OCI-LY1 (cell line): ENCODE data around the gene EWSR1.

Experiments
- H2AFZ ChIP-seq: fragments of 200-600 bp; sonication (generic), shearing (Covaris generic); 2 replicates; pipeline ENCODE4 v1.6.0; 2014; ENCODE audit warnings: antibody characterized with exemption, mild to moderate bottlenecking, low read length
- H3F3A ChIP-seq: fragments of 200-600 bp; sonication (generic), shearing (Covaris generic); 2 replicates; pipeline ENCODE4 v1.6.0; 2014; ENCODE audit warnings: mild to moderate bottlenecking, antibody characterized with exemption, low read length, moderate library complexity; ENCODE audit not compliant: insufficient read depth
- H3K27ac ChIP-seq: fragments of 200-600 bp; sonication (generic); 2 replicates; pipeline ENCODE4 v1.5.1; 2014; ENCODE audit warnings: low read length, mixed run types, mild to moderate bottlenecking, low read depth; ENCODE audit not compliant: poor library complexity, severe bottlenecking
- H3K27me3 ChIP-seq: fragments of 200-600 bp; sonication (generic); 2 replicates; pipeline ENCODE4 v1.6.0; 2014; ENCODE audit warnings: antibody characterized with exemption, mild to moderate bottlenecking, low read length, moderate library complexity; ENCODE audit not compliant: insufficient read depth
- H3K36me3 ChIP-seq: fragments of 200-600 bp; sonication (generic); 2 replicates; pipeline ENCODE4 v1.6.1; 2014; ENCODE audit warnings: mild to moderate bottlenecking, antibody characterized with exemption, low read length, moderate library complexity, mixed read lengths; ENCODE audit not compliant: insufficient read depth
- H3K4me1 ChIP-seq: fragments of 200-600 bp; sonication (generic); 2 replicates; pipeline ENCODE4 v1.5.1; 2014; ENCODE audit warnings: mild to moderate bottlenecking, low read length, moderate library complexity; ENCODE audit not compliant: insufficient read depth, severe bottlenecking
- H3K4me2 ChIP-seq: fragments of 200-600 bp; sonication (generic), shearing (Covaris generic); 2 replicates; pipeline ENCODE4 v1.6.1; 2014; ENCODE audit warnings: low read length
- H3K4me3 ChIP-seq: fragments of 200-600 bp; sonication (generic); 2 replicates; pipeline ENCODE4 v1.5.1; 2014; ENCODE audit warnings: low read length, low read depth, mild to moderate bottlenecking, mixed read lengths; ENCODE audit not compliant: poor library complexity, severe bottlenecking
- H3K79me2 ChIP-seq: fragments of 200-600 bp; shearing (Covaris generic); 2 replicates; pipeline ENCODE4 v1.6.1; 2016; ENCODE audit warnings: mixed run types, low read length, mixed read lengths; ENCODE audit not compliant: insufficient read depth
- H3K9ac ChIP-seq: fragments of 200-600 bp; sonication (generic), shearing (Covaris generic); 2 replicates; pipeline ENCODE4 v1.6.1; 2014; ENCODE audit warnings: mild to moderate bottlenecking, low read length, mixed read lengths
- H3K9me2 ChIP-seq: fragments of 200-600 bp; sonication (generic), shearing (Covaris generic); 2 replicates; pipeline ENCODE4 v1.6.1; 2014; ENCODE audit warnings: low read depth, mild to moderate bottlenecking, low read length, mixed read lengths
- H3K9me3 ChIP-seq: fragments of 200-600 bp; shearing (Covaris generic); 2 replicates; pipeline ENCODE4 v1.6.1; 2014; ENCODE audit warnings: low read length, mixed read lengths
- H4K20me1 ChIP-seq: fragments of 200-600 bp; sonication (generic), shearing (Covaris generic); 2 replicates; pipeline ENCODE4 v1.6.0; 2016; ENCODE audit warnings: mild to moderate bottlenecking, low read length; ENCODE audit not compliant: insufficient read depth
- EZH2 ChIP-seq: fragments of 200-600 bp; sonication (generic), shearing (Covaris generic); IDR thresholded peaks from 2 replicates; pipeline ENCODE4 v1.8.0; 2017; ENCODE audit warnings: borderline replicate concordance, mixed run types, mild to moderate bottlenecking, antibody characterized with exemption, low read length, moderate library complexity, mixed read lengths
- TF ChIP-seq, protein P1 (sequence below): fragments of 200-600 bp; sonication (generic), shearing (Covaris generic); IDR thresholded peaks from 2 replicates; pipeline ENCODE4 v1.5.1; 2017; ENCODE audit warnings: mild to moderate bottlenecking, antibody characterized with exemption, low read length, moderate library complexity, mixed read lengths

The EWSR1 gene

GRCh38 chr22:29340566-29340965 is 72.5 kb downstream of the EWSR1 start:
- H3K27me3 ChIP-seq: no peaks in the 10 kb centered on the region
- no peaks in the 10 kb centered on the region for H3K9me3 ChIP-seq
- H3K79me2 ChIP-seq: no peaks in the 10 kb centered on the region
- H3K9ac ChIP-seq: no peak overlapping the region
- H3K4me2 ChIP-seq: no peak overlapping the region
- H2AFZ ChIP-seq: no peak overlapping the region
- H3K36me3 ChIP-seq: peaks cover 92% of the 10 kb centered on the region
- no peak overlapping the region for H3K4me3 ChIP-seq
- H3K27ac ChIP-seq: no peak overlapping the region
- no peaks in the 10 kb centered on the region for H3F3A ChIP-seq
- H3K9me2 ChIP-seq: no peaks in the 10 kb centered on the region
- no peaks in the 10 kb centered on the region for H3K4me1 ChIP-seq
- TF ChIP-seq EZH2: no peak
- TF ChIP-seq, protein P1, sequence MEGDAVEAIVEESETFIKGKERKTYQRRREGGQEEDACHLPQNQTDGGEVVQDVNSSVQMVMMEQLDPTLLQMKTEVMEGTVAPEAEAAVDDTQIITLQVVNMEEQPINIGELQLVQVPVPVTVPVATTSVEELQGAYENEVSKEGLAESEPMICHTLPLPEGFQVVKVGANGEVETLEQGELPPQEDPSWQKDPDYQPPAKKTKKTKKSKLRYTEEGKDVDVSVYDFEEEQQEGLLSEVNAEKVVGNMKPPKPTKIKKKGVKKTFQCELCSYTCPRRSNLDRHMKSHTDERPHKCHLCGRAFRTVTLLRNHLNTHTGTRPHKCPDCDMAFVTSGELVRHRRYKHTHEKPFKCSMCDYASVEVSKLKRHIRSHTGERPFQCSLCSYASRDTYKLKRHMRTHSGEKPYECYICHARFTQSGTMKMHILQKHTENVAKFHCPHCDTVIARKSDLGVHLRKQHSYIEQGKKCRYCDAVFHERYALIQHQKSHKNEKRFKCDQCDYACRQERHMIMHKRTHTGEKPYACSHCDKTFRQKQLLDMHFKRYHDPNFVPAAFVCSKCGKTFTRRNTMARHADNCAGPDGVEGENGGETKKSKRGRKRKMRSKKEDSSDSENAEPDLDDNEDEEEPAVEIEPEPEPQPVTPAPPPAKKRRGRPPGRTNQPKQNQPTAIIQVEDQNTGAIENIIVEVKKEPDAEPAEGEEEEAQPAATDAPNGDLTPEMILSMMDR: no peak
- no peaks in the 10 kb centered on the region for H4K20me1 ChIP-seq

DNA sequence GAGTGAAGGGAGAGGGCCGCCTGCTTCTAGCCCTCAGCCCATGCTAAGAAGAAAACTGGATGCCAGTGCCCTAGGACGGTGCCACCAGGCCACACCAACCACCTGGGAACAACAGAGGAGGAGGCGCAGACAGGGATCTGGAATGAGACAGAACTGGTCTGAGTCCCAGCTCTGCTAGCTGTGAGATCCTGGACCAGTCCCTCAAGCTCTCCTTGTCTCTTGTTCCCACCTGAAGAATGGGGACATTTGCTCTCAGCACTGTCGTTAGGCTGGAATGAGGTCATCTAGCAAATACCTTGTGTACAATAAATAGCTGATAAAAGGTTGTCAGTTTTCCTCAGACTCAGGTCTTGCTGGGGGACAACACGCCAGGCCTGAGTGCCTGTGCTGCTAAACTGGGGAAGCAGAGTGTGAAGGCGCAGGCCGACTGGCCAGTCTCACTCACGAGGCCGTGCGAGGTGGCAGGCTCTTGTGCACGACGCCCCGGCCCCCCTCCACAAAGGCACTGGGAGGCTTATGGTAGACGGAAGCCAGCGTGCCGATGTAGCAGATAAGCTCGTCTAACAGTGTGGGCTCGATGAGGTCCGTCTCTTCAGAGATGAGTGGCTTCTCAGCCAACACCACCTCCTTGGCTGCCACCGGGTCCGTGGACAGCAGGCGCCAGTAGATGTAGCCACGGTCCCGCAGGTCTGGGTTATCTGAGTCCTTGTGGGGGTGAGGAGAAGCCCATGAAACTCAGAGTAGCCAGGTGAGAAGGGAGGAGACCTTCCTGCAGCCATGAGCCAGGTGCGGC is 73.2 kb downstream of the EWSR1 start:
- H3F3A ChIP-seq: no peaks in the 10 kb centered on the region
- H3K9me2 ChIP-seq: no peaks in the 10 kb centered on the region
- no peaks in the 10 kb centered on the region for H4K20me1 ChIP-seq
- H3K4me2 ChIP-seq: no peak overlapping the region
- no peaks in the 10 kb centered on the region for H3K4me1 ChIP-seq
- no peak overlapping the region for H3K27ac ChIP-seq
- no peak overlapping the region for H2AFZ ChIP-seq
- TF ChIP-seq EZH2: no peak
- TF ChIP-seq, protein P1: no peak
- H3K79me2 ChIP-seq: no peaks in the 10 kb centered on the region
- peaks cover 92% of the 10 kb centered on the region for H3K36me3 ChIP-seq
- H3K4me3 ChIP-seq: no peak overlapping the region
- no peaks in the 10 kb centered on the region for H3K9me3 ChIP-seq
- H3K27me3 ChIP-seq: no peaks in the 10 kb centered on the region
- H3K9ac ChIP-seq: no peak overlapping the region

DNA sequence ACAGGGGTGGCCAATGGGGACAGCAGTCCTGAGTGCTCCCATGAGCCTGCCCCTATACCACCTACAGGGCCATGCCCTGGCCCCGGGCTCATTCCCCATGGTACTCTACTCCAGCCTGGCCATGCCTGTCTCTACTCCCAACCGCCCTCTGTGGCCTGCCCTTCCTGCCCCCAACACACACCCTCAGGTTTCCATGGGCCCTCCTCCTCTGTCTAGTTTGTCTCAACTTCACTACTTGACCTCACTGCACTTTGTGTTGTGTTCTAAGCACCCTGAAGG is 73.7 kb downstream of the EWSR1 start:
- Histone ChIP-seq H3K27me3 (no peaks in the 10 kb centered on the region), H3K4me1 (no peaks in the 10 kb centered on the region), H4K20me1 (no peaks in the 10 kb centered on the region), H3K9ac (no peak overlapping the region), H3K36me3 (peaks cover 94% of the 10 kb centered on the region), H3K9me3 (no peaks in the 10 kb centered on the region), H3K9me2 (no peaks in the 10 kb centered on the region), H2AFZ (no peak overlapping the region), H3K79me2 (no peaks in the 10 kb centered on the region), H3K4me3 (no peak overlapping the region), H3K4me2 (no peak overlapping the region), H3K27ac (no peak overlapping the region), H3F3A (no peaks in the 10 kb centered on the region)
- TF ChIP-seq EZH2: no peak
- TF ChIP-seq, protein P1: no peak
